Gastroesophageal sphincter (tissue), 2 donors: ENCODE data around the gene PSMB9.

Experiments
- EP300 ChIP-seq: sonication (generic); formaldehyde crosslinking; IDR thresholded peaks from one replicate; pipeline ENCODE4 v1.6.1; 2017; ENCODE audit warnings: antibody characterized with exemption, mild to moderate bottlenecking
- POLR2A ChIP-seq, 2 donors: fragments of 450-650 bp; IDR thresholded peaks; one replicate each; pipeline ENCODE4 v1.6.1; 2017; ENCODE audit warnings: antibody characterized with exemption in 2 of 2, mild to moderate bottlenecking in 2 of 2, moderate library complexity in 1 of 2

DNA sequence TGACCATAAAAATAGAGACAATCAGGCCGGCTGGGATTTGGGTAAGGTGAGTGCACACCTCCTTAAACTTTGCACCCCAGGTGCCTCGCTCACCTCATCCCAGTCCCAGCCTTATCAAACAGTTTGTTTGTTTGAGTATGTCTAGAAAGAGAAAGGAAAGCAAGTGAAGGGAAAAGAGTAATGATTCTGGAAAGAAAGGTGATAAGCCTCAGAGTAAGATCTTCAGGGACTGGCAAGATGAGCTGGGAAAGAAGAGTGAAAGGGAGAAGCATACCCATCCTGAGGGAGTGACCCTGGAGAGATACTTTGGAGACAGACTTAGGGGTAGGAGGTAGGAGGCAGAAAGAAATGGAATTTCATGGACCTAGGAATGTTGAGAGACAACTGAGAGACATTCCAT, 17.1 kb upstream of the PSMB9 start:
- TF ChIP-seq EP300 (no peak), POLR2A (IDR thresholded peaks at IDR 0.05) (no peak)
